Measurements from ENCODE around the gene ELL. TPM values are rescaled to one million over a fixed set of nuclear protein-coding genes. Genes with fewer than 3 reads are reported as not detected.
A peak's percentile ranks its signal among the peaks of the same experiment; 100 is the strongest.

ELL gene
- total RNA-seq, 1 experiment from 2014 or later: 21.0 TPM

- peak; percentile 58 for ATAC-seq
- POLR2A ChIA-PET (ENCODE audit: unreplicated experiment): no interaction called here
- Histone ChIP-seq H3K79me2 (ENCODE audit: low read length) (no peaks in the 10 kb centered on the region), H4K20me1 (ENCODE audit: low read length) (no peaks in the 10 kb centered on the region), H3F3A (ENCODE audit: low read length, unreplicated experiment) (no peaks in the 10 kb centered on the region), H3K4me1 (ENCODE audit: insufficient read depth, low read length) (peaks cover 21% of the 10 kb centered on the region), H3K4me2 (ENCODE audit: low read length) (no peak overlapping the region), H3K27me3 (ENCODE audit: low read length) (no peaks in the 10 kb centered on the region), H3K9me3 (ENCODE audit: low read length) (no peaks in the 10 kb centered on the region), H3K9ac (ENCODE audit: low read length) (no peak overlapping the region), H2AFZ (ENCODE audit: low read length) (no peak overlapping the region), H3K9me2 (replicated peaks; ENCODE audit: low read length) (no peaks in the 10 kb centered on the region), H3K36me3 (ENCODE audit: low read depth, low read length) (peaks cover 15% of the 10 kb centered on the region), H3K27ac (ENCODE audit: low read length) (no peak overlapping the region), H3K4me3 (ENCODE audit: low read length) (no peak overlapping the region)
- intact Hi-C loops (cut with micrococcal nuclease): no loop called here
- CTCF ChIA-PET: interaction anchor here (0.6 to 1.1 kb wide), 5 partner anchors 11 to 139 kb away, joined by 3 to 14 read pairs (median 3); no protein-coding TSS in a partner anchor
- TF ChIP-seq CTCF (conservative IDR thresholded peaks at IDR 0.05; ENCODE audit: low read depth, low read length): peak; percentile 96
- no peak for TF ChIP-seq EZH2phosphoT487 (IDR thresholded peaks at IDR 0.05; ENCODE audit: borderline replicate concordance, low read length)
- no TSS peak for BruUV-seq (replicated peaks)
- peak; percentile 82 for DNase-seq
Observed at GRCh38 chr19:18450931-18451836, 70.7 kb downstream of the ELL start.

GRCh38 chr19:18450021-18450930, 71.6 kb downstream of the ELL start:
- no peaks in the 10 kb centered on the region for H3K27me3 ChIP-seq (ENCODE audit: low read length)
- H3K79me2 ChIP-seq (ENCODE audit: low read length): no peaks in the 10 kb centered on the region
- H4K20me1 ChIP-seq (ENCODE audit: low read length): no peaks in the 10 kb centered on the region
- peaks cover 21% of the 10 kb centered on the region for H3K4me1 ChIP-seq (ENCODE audit: insufficient read depth, low read length)
- H3F3A ChIP-seq (ENCODE audit: low read length, unreplicated experiment): no peaks in the 10 kb centered on the region
- no TSS peak for BruUV-seq (replicated peaks)
- no peak overlapping the region for H3K4me2 ChIP-seq (ENCODE audit: low read length)
- POLR2A ChIA-PET (ENCODE audit: unreplicated experiment): no interaction called here
- no peaks in the 10 kb centered on the region for H3K9me3 ChIP-seq (ENCODE audit: low read length)
- H3K36me3 ChIP-seq (ENCODE audit: low read depth, low read length): peaks cover 22% of the 10 kb centered on the region
- intact Hi-C loops (cut with micrococcal nuclease): no loop called here
- H3K9me2 ChIP-seq (replicated peaks; ENCODE audit: low read length): no peaks in the 10 kb centered on the region
- no peak overlapping the region for H3K27ac ChIP-seq (ENCODE audit: low read length)
- H3K4me3 ChIP-seq (ENCODE audit: low read length): no peak overlapping the region
- H2AFZ ChIP-seq (ENCODE audit: low read length): no peak overlapping the region
- no peak for ATAC-seq
- no peak for DNase-seq
- H3K9ac ChIP-seq (ENCODE audit: low read length): no peak overlapping the region
- CTCF ChIA-PET: interaction anchor here (1.1 kb wide), 1 partner anchor 12 kb away, joined by 14 read pairs; no protein-coding TSS in a partner anchor
- TF ChIP-seq EZH2phosphoT487 (IDR thresholded peaks at IDR 0.05; ENCODE audit: borderline replicate concordance, low read length) (no peak), EZH2 (IDR thresholded peaks at IDR 0.05; ENCODE audit: low read length, unreplicated experiment) (no peak), CTCF (conservative IDR thresholded peaks at IDR 0.05; ENCODE audit: low read depth, low read length) (no peak)

All from PC-3 (cell line).